ENCODE measurements around the gene NPSR1. TPM values are rescaled to one million over a fixed set of nuclear protein-coding genes. Genes with fewer than 3 reads are reported as not detected.

NPSR1 gene
- total and polyA plus RNA-seq, 9 of the 15 experiments (the other 6 are each of a cell fraction or from before 2014, with no cell fraction given), result not detected

GRCh38 chr7:34757570-34758110 lies 99.6 kb downstream of the NPSR1 start:
- intact Hi-C loops (cut with micrococcal nuclease) (loop anchor here (2.0 to 5.0 kb wide), 2 partner anchors 279 to 670 kb away; partner anchors contain the start of gene DPY19L1), in situ Hi-C loops (cut with MboI) (no loop called here)
- Histone ChIP-seq H2AFZ (ENCODE audit: low read depth, low read length) (no peak overlapping the region), H4K20me1 (replicated peaks; ENCODE audit: control insufficient read depth, insufficient read depth, low read length) (no peaks in the 10 kb centered on the region), H3K27me3 (ENCODE audit: control insufficient read depth in 2 of 2, insufficient read depth in 2 of 2, low read length in 2 of 2) (no peaks in the 10 kb centered on the region), H3K4me3 (no peak overlapping the region), H3K27ac (ENCODE audit: extremely low read depth, low read depth, low read length) (no peak overlapping the region), H3K36me3 (ENCODE audit: control insufficient read depth, insufficient read depth, low read length) (no peaks in the 10 kb centered on the region), H3K4me2 (ENCODE audit: insufficient read depth, low read length) (no peak overlapping the region), H3K4me1 (replicated peaks in 1 of 2; ENCODE audit: control insufficient read depth in 2 of 2, insufficient read depth in 2 of 2, low read length in 2 of 2) (no peaks in the 10 kb centered on the region), H3K9me1 (ENCODE audit: control insufficient read depth, insufficient read depth, low read length) (no peaks in the 10 kb centered on the region), H3K79me2 (ENCODE audit: control insufficient read depth, insufficient read depth, low read length) (no peaks in the 10 kb centered on the region), H3K9ac (ENCODE audit: insufficient read depth in 1 of 2, low read depth in 2 of 2, low read length in 2 of 2) (no peak overlapping the region), H3K9me3 (replicated peaks; ENCODE audit: control insufficient read depth, insufficient read depth, low read depth, low read length) (no peaks in the 10 kb centered on the region)
- TF ChIP-seq ZNF699 (CRISPR knock-in tag; IDR thresholded peaks at IDR 0.05; ENCODE audit: insufficient replicate concordance), result no peak
- TF ChIP-seq EP300 (IDR thresholded peaks at IDR 0.05; ENCODE audit: low read length), result no peak
- no peak for TF ChIP-seq KHSRP (IDR thresholded peaks at IDR 0.05)
- no peak for TF ChIP-seq EWSR1 (IDR thresholded peaks at IDR 0.05; ENCODE audit: borderline replicate concordance, low read depth, partially characterized antibody)
- TF ChIP-seq ZKSCAN3 (CRISPR knock-in tag; IDR thresholded peaks at IDR 0.05), result no peak
- no peak for TF ChIP-seq SRF (CRISPR knock-in tag; IDR thresholded peaks at IDR 0.05)
- TF ChIP-seq TRIM24 (IDR thresholded peaks at IDR 0.05), result no peak
- no peak for TF ChIP-seq HSF4 (CRISPR knock-in tag; IDR thresholded peaks at IDR 0.05; ENCODE audit: borderline replicate concordance)
- no peak for TF ChIP-seq ETV6 (IDR thresholded peaks at IDR 0.05; ENCODE audit: borderline replicate concordance in 1 of 2, low read depth in 2 of 2, low read length in 1 of 2)
- TF ChIP-seq ETV6 (CRISPR knock-in tag; IDR thresholded peaks at IDR 0.05; ENCODE audit: borderline replicate concordance), result no peak
- no peak for TF ChIP-seq FOXJ3 (CRISPR knock-in tag; IDR thresholded peaks at IDR 0.05)
- no peak for TF ChIP-seq MBD1 (CRISPR knock-in tag; IDR thresholded peaks at IDR 0.05)
- TF ChIP-seq RHOXF2B (CRISPR knock-in tag; conservative IDR thresholded peaks at IDR 0.05), result no peak
- POLR2A ChIA-PET, result no interaction called here
- no TSS peak for BruUV-seq (replicated peaks)
- FAIRE-seq, result no peak
- ATAC-seq, result no peak
- CTCF ChIA-PET (ENCODE audit: low intra/inter-chr PET ratio), result no interaction called here
- no peak for DNase-seq (ENCODE audit: extremely low read depth in 1 of 4, low spot score in 3 of 4)
- WGBS (ENCODE audit: insufficient coverage, low coverage, missing lambda C conversion rate), result 10% methylated on average over 3 of the region's 5 CpGs

Data from K562 (cell line).